NB4 (cell line): ENCODE data around the gene NOS1.

Experiments
- DNase-seq: peaks from one replicate; pipeline ENCODE4 v3.0.0; 2010; ENCODE audit warnings: low read depth
- H3K4me3 ChIP-seq: one replicate; pipeline ENCODE4 v1.5.1; 2011; ENCODE audit warnings: mild to moderate bottlenecking, low read depth, low read length, moderate library complexity
- MYC ChIP-seq: IDR thresholded peaks from 2 replicates; pipeline ENCODE4 v1.6.1; 2011; ENCODE audit warnings: low read depth, low read length
- POLR2A ChIP-seq: IDR thresholded peaks from 2 replicates; pipeline ENCODE4 v1.6.1; 2011; ENCODE audit warnings: mild to moderate bottlenecking; ENCODE audit not compliant: insufficient read length; ENCODE audit errors: extremely low read depth
- TF ChIP-seq, protein P1 (sequence below): IDR thresholded peaks from one replicate; pipeline ENCODE4 v1.5.1; 2012; ENCODE audit warnings: low read depth, low read length
- TF ChIP-seq, protein P2 (sequence below): IDR thresholded peaks from 2 replicates; pipeline ENCODE4 v1.6.1; 2011; ENCODE audit warnings: low read depth, low read length

Gene NOS1

DNA sequence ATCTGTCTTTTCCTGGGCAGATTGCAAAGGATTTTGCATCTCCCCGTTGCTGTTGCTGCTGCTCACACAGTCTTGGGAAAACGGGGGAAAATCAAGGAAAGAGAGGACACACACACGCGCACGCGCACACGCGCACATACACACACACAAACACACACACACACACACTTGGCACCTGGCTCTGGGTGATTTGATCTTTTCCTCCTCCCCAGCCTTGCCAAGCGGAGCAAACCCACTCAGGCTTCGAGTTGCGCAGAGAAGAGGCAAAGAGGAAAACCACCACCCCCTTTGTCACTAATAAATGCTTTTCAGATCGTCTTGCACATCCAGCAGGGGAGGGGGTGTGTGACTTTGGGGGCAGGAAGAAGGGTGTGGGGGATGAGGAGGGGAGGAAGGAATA lies 965 bp upstream of the NOS1 start:
- no peak for DNase-seq
- TF ChIP-seq MYC (no peak), POLR2A (no peak)
- TF ChIP-seq, protein P1, sequence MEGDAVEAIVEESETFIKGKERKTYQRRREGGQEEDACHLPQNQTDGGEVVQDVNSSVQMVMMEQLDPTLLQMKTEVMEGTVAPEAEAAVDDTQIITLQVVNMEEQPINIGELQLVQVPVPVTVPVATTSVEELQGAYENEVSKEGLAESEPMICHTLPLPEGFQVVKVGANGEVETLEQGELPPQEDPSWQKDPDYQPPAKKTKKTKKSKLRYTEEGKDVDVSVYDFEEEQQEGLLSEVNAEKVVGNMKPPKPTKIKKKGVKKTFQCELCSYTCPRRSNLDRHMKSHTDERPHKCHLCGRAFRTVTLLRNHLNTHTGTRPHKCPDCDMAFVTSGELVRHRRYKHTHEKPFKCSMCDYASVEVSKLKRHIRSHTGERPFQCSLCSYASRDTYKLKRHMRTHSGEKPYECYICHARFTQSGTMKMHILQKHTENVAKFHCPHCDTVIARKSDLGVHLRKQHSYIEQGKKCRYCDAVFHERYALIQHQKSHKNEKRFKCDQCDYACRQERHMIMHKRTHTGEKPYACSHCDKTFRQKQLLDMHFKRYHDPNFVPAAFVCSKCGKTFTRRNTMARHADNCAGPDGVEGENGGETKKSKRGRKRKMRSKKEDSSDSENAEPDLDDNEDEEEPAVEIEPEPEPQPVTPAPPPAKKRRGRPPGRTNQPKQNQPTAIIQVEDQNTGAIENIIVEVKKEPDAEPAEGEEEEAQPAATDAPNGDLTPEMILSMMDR, result no peak
- TF ChIP-seq, protein P2, sequence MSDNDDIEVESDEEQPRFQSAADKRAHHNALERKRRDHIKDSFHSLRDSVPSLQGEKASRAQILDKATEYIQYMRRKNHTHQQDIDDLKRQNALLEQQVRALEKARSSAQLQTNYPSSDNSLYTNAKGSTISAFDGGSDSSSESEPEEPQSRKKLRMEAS, result no peak
- no peak overlapping the region for H3K4me3 ChIP-seq

GRCh38 chr12:117361905-117362304 lies 479 bp upstream of the NOS1 start:
- TF ChIP-seq, protein P2, result no peak
- TF ChIP-seq MYC (no peak), POLR2A (no peak)
- TF ChIP-seq, protein P1, result no peak
- DNase-seq, result no peak
- no peak overlapping the region for H3K4me3 ChIP-seq

DNA sequence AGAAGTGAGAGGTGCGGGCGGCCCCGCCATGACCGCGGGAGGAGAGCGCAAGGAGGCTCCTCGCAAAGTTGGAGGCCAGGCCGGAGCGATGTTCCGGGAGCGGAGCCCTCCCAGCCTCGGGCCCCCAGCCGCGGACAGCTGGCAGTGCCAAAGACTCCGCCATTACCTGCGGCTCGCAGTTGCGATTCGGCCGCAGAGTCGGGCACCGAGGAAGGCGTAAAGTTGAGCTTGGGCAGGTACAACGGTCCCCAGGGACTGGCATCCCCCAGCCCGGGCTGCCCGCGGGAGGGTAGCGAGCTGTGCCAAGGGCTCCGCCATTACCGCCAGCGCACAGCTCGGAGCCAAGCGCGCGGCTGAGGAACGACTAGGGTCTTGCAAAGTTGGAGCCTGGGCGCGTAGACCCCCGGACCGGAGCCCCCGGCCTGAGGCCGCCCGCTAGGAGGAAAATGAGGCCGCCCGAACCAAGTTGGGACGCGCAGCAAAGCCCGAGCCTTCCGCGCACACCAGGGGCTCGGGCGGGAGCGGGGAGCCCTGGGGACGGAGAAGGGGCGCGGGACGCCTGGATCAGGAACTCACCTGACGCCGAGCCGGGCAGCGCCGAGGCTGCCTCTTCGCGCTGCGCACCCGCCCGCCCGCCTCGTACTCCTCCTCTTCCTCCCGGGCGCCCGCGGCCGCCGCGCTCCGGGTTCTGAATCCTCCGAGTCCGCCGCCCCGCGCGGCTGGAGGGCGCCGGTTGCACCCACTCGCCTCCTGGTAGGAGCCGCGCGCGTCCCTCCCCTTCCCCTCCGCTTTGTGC lies 677 bp downstream of the NOS1 start:
- TF ChIP-seq, protein P2, result no peak
- no peak for TF ChIP-seq POLR2A
- DNase-seq, result no peak
- H3K4me3 ChIP-seq, result no peak overlapping the region

DNA sequence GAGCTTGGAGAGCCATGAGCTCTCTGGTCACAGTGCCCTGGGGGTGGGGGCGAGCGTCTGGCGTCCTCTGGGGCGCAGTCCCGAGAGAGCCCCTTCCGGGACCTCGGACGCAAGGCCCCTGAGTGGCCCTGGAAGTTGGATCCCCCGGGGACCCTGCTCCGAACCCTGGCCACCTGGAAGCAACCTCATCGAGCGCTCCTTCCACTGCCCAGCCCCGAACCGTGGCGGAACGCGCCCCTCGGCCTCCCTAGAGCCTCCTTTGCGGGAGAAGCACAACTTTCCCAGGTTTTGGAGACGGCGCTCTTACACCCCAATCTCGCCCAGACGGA lies 1.2 kb downstream of the NOS1 start:
- no peak for DNase-seq
- no peak for TF ChIP-seq MYC
- TF ChIP-seq, protein P2, result no peak
- no peak for TF ChIP-seq POLR2A
- TF ChIP-seq, protein P1, result no peak
- no peak overlapping the region for H3K4me3 ChIP-seq

DNA sequence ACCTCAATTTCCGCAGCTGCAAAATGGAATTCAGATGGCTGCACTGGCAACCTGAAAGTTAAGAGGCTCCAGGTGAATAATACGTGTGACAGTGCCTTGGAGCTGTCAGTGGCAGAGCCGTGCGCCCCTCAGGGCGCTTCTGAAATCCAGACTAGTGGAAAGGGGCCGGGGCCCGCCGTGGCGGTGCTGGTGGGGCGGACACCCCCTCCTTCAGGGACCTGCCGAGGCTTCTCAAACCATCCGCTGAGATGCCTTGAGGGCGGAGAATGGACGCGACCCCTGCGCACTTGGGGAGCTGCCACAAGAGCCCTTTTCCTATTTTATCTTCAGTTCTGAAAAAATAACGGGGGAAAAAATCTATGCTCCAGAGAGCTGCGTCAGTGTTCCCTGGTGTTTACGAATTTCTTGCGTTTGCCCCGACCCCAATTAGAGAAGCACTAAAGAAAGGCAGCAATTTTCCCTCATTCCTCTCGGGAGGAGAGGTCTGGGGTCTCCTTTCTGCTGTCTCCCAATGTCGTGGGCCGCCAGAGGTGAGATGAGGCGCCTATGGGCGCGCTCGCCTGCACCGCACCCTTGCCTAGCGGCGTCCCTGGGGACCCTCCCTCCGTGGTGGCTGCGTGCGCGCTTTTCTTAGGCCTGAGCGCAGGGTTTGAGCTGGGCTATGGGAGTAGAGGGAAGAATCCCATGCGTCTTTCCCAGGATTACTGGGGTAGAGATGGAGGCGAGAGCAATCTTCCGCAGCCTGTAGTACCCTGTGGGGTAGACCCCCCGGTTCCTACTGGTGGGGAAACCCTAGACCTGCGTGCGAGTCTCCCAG lies 2.2 kb downstream of the NOS1 start:
- no peak for DNase-seq
- no peak for TF ChIP-seq MYC
- TF ChIP-seq, protein P1, result no peak
- TF ChIP-seq POLR2A, result no peak
- TF ChIP-seq, protein P2, result no peak
- no peak overlapping the region for H3K4me3 ChIP-seq

DNA sequence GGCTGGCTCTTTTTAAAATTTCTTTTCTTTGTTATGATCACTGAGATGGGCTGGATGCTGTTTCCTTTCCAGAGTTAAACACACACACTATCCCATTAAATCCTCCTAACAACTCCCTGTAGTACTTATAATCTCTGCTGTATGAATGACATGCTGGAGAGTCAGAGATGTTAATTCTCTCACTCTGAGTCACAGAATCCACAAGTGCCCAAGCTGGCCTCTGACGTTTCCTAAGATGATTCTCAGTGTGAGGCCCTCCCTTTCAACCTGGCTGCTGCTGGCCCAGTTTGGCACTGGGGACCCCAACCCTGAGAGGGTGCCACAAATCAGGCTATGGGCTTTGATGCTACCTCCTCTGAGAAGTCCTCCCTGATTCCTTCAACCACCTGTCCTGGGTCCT lies 5.4 kb downstream of the NOS1 start:
- no peak for DNase-seq
- no peak overlapping the region for H3K4me3 ChIP-seq
- TF ChIP-seq POLR2A (no peak), MYC (no peak)
- TF ChIP-seq, protein P1, result no peak
- TF ChIP-seq, protein P2, result no peak
